ENCODE data around the gene MYO5A.

- TF ChIP-seq POLR2A (IDR thresholded peaks at IDR 0.05; ENCODE audit: low read length): no peak
- no peak for TF ChIP-seq GATA1 (IDR thresholded peaks at IDR 0.05; ENCODE audit: low read depth, low read length)
Observed at GRCh38 chr15:52576692-52577091, 48.0 kb upstream of the MYO5A start.

Measured in erythroblast (primary cell).